GM19395 (cell line): ENCODE data around the gene C20orf204.

ENCODE experiments used
- ATAC-seq: cut with Tn5 transposase; IDR thresholded peaks from one replicate; pipeline ENCODE4 v1.9.1; 2021; ENCODE audit warnings: mild to moderate bottlenecking, moderate library complexity; ENCODE audit not compliant: unreplicated experiment

Gene C20orf204

GRCh38 chr20:64041040-64041780 lies 5.2 kb downstream of the C20orf204 start:
- ATAC-seq, result no peak

- ATAC-seq, result no peak
These were observed 5.7 kb downstream of the C20orf204 start for GRCh38 chr20:64041781-64042053.

- ATAC-seq, result no peak
These were observed 6.2 kb downstream of the C20orf204 start for GRCh38 chr20:64042054-64042781.

GRCh38 chr20:64043768-64044167 lies 7.8 kb downstream of the C20orf204 start:
- ATAC-seq, result no peak

- ATAC-seq, result no peak
These were observed 8.7 kb downstream of the C20orf204 start for GRCh38 chr20:64044484-64045247.

GRCh38 chr20:64045346-64046011 lies 9.5 kb downstream of the C20orf204 start:
- no peak for ATAC-seq

GRCh38 chr20:64047046-64047389 lies 11.0 kb downstream of the C20orf204 start:
- no peak for ATAC-seq

GRCh38 chr20:64047968-64048401 lies 12.0 kb downstream of the C20orf204 start:
- no peak for ATAC-seq

GRCh38 chr20:64048402-64049044 lies 12.5 kb downstream of the C20orf204 start:
- ATAC-seq, result no peak

- ATAC-seq, result no peak
These were observed 13.3 kb downstream of the C20orf204 start, which contains the start of gene SOX18 for GRCh38 chr20:64049060-64049877. Gene SOX18 (minus strand): TSS chr20:64049639. CDS start chr20:64049516, 123 bp downstream.

GRCh38 chr20:64049878-64050260 lies 13.9 kb downstream of the C20orf204 start:
- no peak for ATAC-seq

GRCh38 chr20:64050261-64051032 lies 14.5 kb downstream of the C20orf204 start:
- no peak for ATAC-seq

- ATAC-seq, result no peak
These were observed 15.1 kb downstream of the C20orf204 start for GRCh38 chr20:64051033-64051452.

GRCh38 chr20:64051561-64052325 lies 15.8 kb downstream of the C20orf204 start:
- ATAC-seq, result no peak

- no peak for ATAC-seq
These were observed 16.3 kb downstream of the C20orf204 start for GRCh38 chr20:64052326-64052722.

- ATAC-seq, result no peak
These were observed 17.2 kb downstream of the C20orf204 start for GRCh38 chr20:64052987-64053840.

- no peak for ATAC-seq
These were observed 18.1 kb downstream of the C20orf204 start for GRCh38 chr20:64053841-64054661.
